Natural killer cell (primary cell): ENCODE data around the gene CLIP3. TPM values are rescaled to one million over a fixed set of nuclear protein-coding genes. Genes with fewer than 3 reads are reported as not detected.
A peak's percentile ranks its signal among the peaks of the same experiment; 100 is the strongest.

ENCODE experiments used
- ATAC-seq, 3 donors: fragments of 150-1000 bp in 2 of 3; fragments of 200-7000 bp in 1 of 3; cut with Tn5 transposase; 1 replicate in 1 of 3; 2 replicates in 2 of 3; pipeline ENCODE4 v1.10.0; 2021; ENCODE audit warnings: mild to moderate bottlenecking in 2 of 3, moderate library complexity in 2 of 3
- DNase-seq, 2 donors: peaks; one replicate each; pipeline versions ENCODE4 v3.0.0 to v3.0.0-alpha.2; 2013 to 2021; ENCODE audit warnings: mixed read lengths in 1 of 2
- H3K27ac ChIP-seq: one replicate; pipeline ENCODE4 v1.5.1; 2013; ENCODE audit warnings: mild to moderate bottlenecking, low read length
- H3K27me3 ChIP-seq: one replicate; pipeline ENCODE4 v1.6.1; 2013; ENCODE audit warnings: low read length; ENCODE audit not compliant: control insufficient read depth, insufficient read depth
- H3K36me3 ChIP-seq: one replicate; pipeline ENCODE4 v1.6.1; 2013; ENCODE audit warnings: low read length; ENCODE audit not compliant: control insufficient read depth, insufficient read depth
- H3K4me1 ChIP-seq: one replicate; pipeline ENCODE4 v1.6.1; 2013; ENCODE audit warnings: low read length; ENCODE audit not compliant: control insufficient read depth, insufficient read depth
- H3K4me3 ChIP-seq: one replicate; pipeline ENCODE4 v1.5.1; 2013; ENCODE audit warnings: low read length
- H3K9me3 ChIP-seq: one replicate; pipeline ENCODE4 v1.6.1; 2013; ENCODE audit warnings: low read length; ENCODE audit not compliant: control insufficient read depth, insufficient read depth
- H3K27ac Mint-ChIP-seq, 2 donors: one replicate each; pipeline ENCODE4 v1.8.0; 2022; ENCODE audit warnings: mild to moderate bottlenecking in 2 of 2, mixed read lengths in 2 of 2, moderate library complexity in 1 of 2
- H3K27me3 Mint-ChIP-seq, 2 donors: one replicate each; pipeline ENCODE4 v1.8.0; 2022; ENCODE audit warnings: low read depth in 2 of 2, mixed read lengths in 2 of 2
- H3K36me3 Mint-ChIP-seq: one replicate; pipeline ENCODE4 v1.8.0; 2022; ENCODE audit warnings: mixed read lengths
- H3K4me1 Mint-ChIP-seq, 2 donors: one replicate each; pipeline ENCODE4 v1.8.0; 2022; ENCODE audit warnings: mixed read lengths in 2 of 2
- H3K4me3 Mint-ChIP-seq: one replicate; pipeline ENCODE4 v1.8.0; 2022; ENCODE audit warnings: mild to moderate bottlenecking, moderate library complexity, mixed read lengths
- H3K9me3 Mint-ChIP-seq, 2 donors: one replicate each; pipeline ENCODE4 v1.8.0; 2022; ENCODE audit warnings: mixed read lengths in 2 of 2
- CTCF ChIP-seq: fragments of 200-600 bp; IDR thresholded peaks from one replicate; pipeline ENCODE4 v1.8.0; 2022; ENCODE audit warnings: antibody characterized with exemption
- WGBS: methylation state at CpG from one replicate; pipeline ENCODE4 v1.1.7; 2013; ENCODE audit warnings: missing lambda C conversion rate; ENCODE audit not compliant: insufficient coverage; 5-methylcytosine and 5-hydroxymethylcytosine counted together
- intact Hi-C: fragments of 100-400 bp; cut with micrococcal nuclease; formaldehyde crosslinking; loops from one replicate; pipeline ENCODE4 v1.14.2; 2022
- total RNA-seq, 4 donors: library from RNA; stranded (reverse); fragments of 120-200 nt in 1 of 4; gene quantifications; one replicate each; pipeline versions ENCODE4 v1.2.3 to v1.2.4, GENCODE V29; 2013 to 2022

Gene CLIP3
- total RNA-seq, result 1 to 10 TPM in 2 of 3 donors, under 1 TPM in 1; 0.33 to 2.1 (median 1.3) TPM
- 0.11 TPM for total RNA-seq (2013)

GRCh38 chr19:36032251-36033104 lies at the start of gene CLIP3:
TSS of gene CLIP3 (minus strand) at chr19:36032873. CDS start at chr19:36032357, 516 bp downstream.
- no peaks in the 10 kb centered on the region for H3K36me3 ChIP-seq
- 11% methylated on average over 47 of the region's 51 CpGs for WGBS
- Mint-ChIP-seq H3K9me3 (no peaks in the 10 kb centered on the region), H3K4me3 (peak within 1 kb of the TSS; percentile 70), H3K27me3 (no peaks in the 10 kb centered on the region), H3K27ac (peak within 1 kb of the TSS in 1 of 2 donors; percentile 63), H3K4me1 (peaks cover 8 to 40% of the 10 kb centered on the region in 2 donors), H3K36me3 (no peaks in the 10 kb centered on the region)
- no peak within 1 kb of the TSS for H3K4me3 ChIP-seq
- DNase-seq, result peak; percentile 35 to 56
- peak in 2 of 3 donors; percentile 69 to 79 for ATAC-seq
- H3K4me1 ChIP-seq, result peaks cover 19% of the 10 kb centered on the region
- peak; percentile 35 for TF ChIP-seq CTCF
- no peaks in the 10 kb centered on the region for H3K27me3 ChIP-seq
- no peak within 1 kb of the TSS for H3K27ac ChIP-seq
- intact Hi-C loops, result no loop called here
- H3K9me3 ChIP-seq, result no peaks in the 10 kb centered on the region

GRCh38 chr19:36081894-36082293 lies 49.2 kb upstream of the CLIP3 start:
- H3K4me1 Mint-ChIP-seq, result no peaks in the 10 kb centered on the region
- ATAC-seq (no peak), DNase-seq (no peak)
- Histone ChIP-seq H3K4me1 (no peaks in the 10 kb centered on the region), H3K27ac (no peak overlapping the region), H3K4me3 (no peak overlapping the region), H3K36me3 (peaks cover 3% of the 10 kb centered on the region), H3K9me3 (no peaks in the 10 kb centered on the region), H3K27me3 (no peaks in the 10 kb centered on the region)
- no peaks in the 10 kb centered on the region for H3K27me3 Mint-ChIP-seq
- H3K9me3 Mint-ChIP-seq, result no peaks in the 10 kb centered on the region
- no peak overlapping the region for H3K4me3 Mint-ChIP-seq
- WGBS, result 98% methylated on average over 7 of the region's 7 CpGs
- TF ChIP-seq CTCF, result no peak
- H3K36me3 Mint-ChIP-seq, result no peaks in the 10 kb centered on the region
- intact Hi-C loops, result no loop called here
- no peak overlapping the region for H3K27ac Mint-ChIP-seq

- Mint-ChIP-seq H3K36me3 (no peaks in the 10 kb centered on the region), H3K27me3 (no peaks in the 10 kb centered on the region), H3K9me3 (no peaks in the 10 kb centered on the region), H3K27ac (no peak overlapping the region), H3K4me3 (no peak overlapping the region), H3K4me1 (no peaks in the 10 kb centered on the region)
- 98% methylated on average over 3 of the region's 3 CpGs for WGBS
- Histone ChIP-seq H3K36me3 (peaks cover 3% of the 10 kb centered on the region), H3K4me3 (no peak overlapping the region), H3K27me3 (no peaks in the 10 kb centered on the region), H3K4me1 (no peaks in the 10 kb centered on the region), H3K27ac (no peak overlapping the region), H3K9me3 (no peaks in the 10 kb centered on the region)
- intact Hi-C loops, result no loop called here
- no peak for DNase-seq
- no peak for ATAC-seq
- TF ChIP-seq CTCF, result no peak
These were observed 48.7 kb upstream of the CLIP3 start for GRCh38 chr19:36081385-36081784.
